WTC11 (cell line): Measurements from ENCODE around the gene PANX2. TPM values are rescaled to one million over a fixed set of nuclear protein-coding genes. Genes with fewer than 3 reads are reported as not detected.

Experiments used
- ATAC-seq: fragments of 200-7000 bp; cut with Tn5 transposase; 2 replicates; pipeline ENCODE4 v1.10.0; 2021; ENCODE audit warnings: mild to moderate bottlenecking, moderate library complexity
- CTCF ChIA-PET: fragments of 300-600 bp; sonication (Branson Sonifier 250); formaldehyde crosslinking; loops from one replicate; lab custom pipeline; 2021; ENCODE audit warnings: antibody characterized with exemption; lab: Charles Lee
- POLR2A ChIA-PET: fragments of 350-600 bp; sonication (Branson Sonifier 250); formaldehyde crosslinking; loops from one replicate; lab custom pipeline; 2021; ENCODE audit warnings: antibody characterized with exemption; lab: Charles Lee
- DNase-seq: peaks from one replicate; pipeline ENCODE4 v3.0.0; 2021; ENCODE audit warnings: low spot score
- H3K27ac Mint-ChIP-seq: 2 replicates; pipeline ENCODE4 v1.8.0; 2021; ENCODE audit warnings: mixed read lengths
- H3K27me3 Mint-ChIP-seq: 2 replicates; pipeline ENCODE4 v1.8.0; 2021; ENCODE audit warnings: low read depth, mild to moderate bottlenecking, moderate library complexity, mixed read lengths
- H3K36me3 Mint-ChIP-seq: 2 replicates; pipeline ENCODE4 v1.8.0; 2021; ENCODE audit warnings: mixed read lengths
- H3K4me1 Mint-ChIP-seq: 2 replicates; pipeline ENCODE4 v1.8.0; 2022; ENCODE audit warnings: mixed read lengths
- H3K4me3 Mint-ChIP-seq: 2 replicates; pipeline ENCODE4 v1.8.0; 2021; ENCODE audit warnings: mild to moderate bottlenecking, moderate library complexity, mixed read lengths
- H3K9me3 Mint-ChIP-seq: 2 replicates; pipeline ENCODE4 v1.8.0; 2021; ENCODE audit warnings: mixed read lengths
- ATF2 ChIP-seq: sonication (generic); formaldehyde crosslinking; IDR thresholded peaks from 2 replicates; pipeline ENCODE4 v1.8.1; 2022; ENCODE audit warnings: low read depth, missing genetic modification reagents, borderline replicate concordance
- CDX4 ChIP-seq: fragments of 250-450 bp; sonication (Bioruptor Pico); IDR thresholded peaks from 2 replicates; pipeline ENCODE4 v1.9.0; 2021; ENCODE audit warnings: moderate library complexity, mild to moderate bottlenecking, inconsistent platforms, borderline replicate concordance
- CREB1 ChIP-seq: sonication (generic); formaldehyde crosslinking; IDR thresholded peaks from 2 replicates; pipeline ENCODE4 v1.8.0; 2023; ENCODE audit warnings: mild to moderate bottlenecking, missing genetic modification reagents
- EMX1 ChIP-seq: fragments of 250-450 bp; sonication (Bioruptor Pico); IDR thresholded peaks from 2 replicates; pipeline ENCODE4 v1.8.0; 2021; ENCODE audit warnings: mild to moderate bottlenecking
- FOXJ3 ChIP-seq: sonication (generic); formaldehyde crosslinking; IDR thresholded peaks from 2 replicates; pipeline ENCODE4 v1.9.0; 2021; ENCODE audit warnings: missing genetic modification reagents, mild to moderate bottlenecking, borderline replicate concordance
- FOXK1 ChIP-seq: sonication (generic); formaldehyde crosslinking; IDR thresholded peaks from 2 replicates; pipeline ENCODE4 v1.8.0; 2022; ENCODE audit warnings: mild to moderate bottlenecking, moderate library complexity, missing genetic modification reagents
- FOXP4 ChIP-seq: sonication (generic); formaldehyde crosslinking; IDR thresholded peaks from 2 replicates; pipeline ENCODE4 v1.8.0; 2022; ENCODE audit warnings: mild to moderate bottlenecking, missing genetic modification reagents
- GTF2I ChIP-seq: fragments of 250-450 bp; sonication (Bioruptor Pico); conservative IDR thresholded peaks from 2 replicates; pipeline ENCODE4 v1.4.0; 2021; ENCODE audit warnings: mild to moderate bottlenecking
- HMGA2 ChIP-seq: fragments of 250-450 bp; sonication (Bioruptor Pico); IDR thresholded peaks from 2 replicates; pipeline ENCODE4 v1.4.0; 2021; ENCODE audit warnings: mild to moderate bottlenecking, moderate library complexity
- JUN ChIP-seq: sonication (generic); formaldehyde crosslinking; IDR thresholded peaks from 2 replicates; pipeline ENCODE4 v1.8.0; 2023; ENCODE audit warnings: mild to moderate bottlenecking, missing genetic modification reagents
- NFATC4 ChIP-seq: fragments of 250-450 bp; sonication (Bioruptor Pico); IDR thresholded peaks from 2 replicates; pipeline ENCODE4 v1.9.0; 2021; ENCODE audit warnings: mild to moderate bottlenecking
- NR2C2 ChIP-seq: sonication (generic); formaldehyde crosslinking; IDR thresholded peaks from 2 replicates; pipeline ENCODE4 v1.8.0; 2022; ENCODE audit warnings: mild to moderate bottlenecking, missing genetic modification reagents
- SOX15 ChIP-seq: fragments of 250-450 bp; sonication (Bioruptor Pico); IDR thresholded peaks from 2 replicates; pipeline ENCODE4 v1.9.0; 2021; ENCODE audit warnings: mild to moderate bottlenecking
- SP1 ChIP-seq: sonication (generic); formaldehyde crosslinking; conservative IDR thresholded peaks from 2 replicates; pipeline ENCODE4 v1.8.1; 2022; ENCODE audit warnings: missing genetic modification reagents
- TEAD4 ChIP-seq: sonication (generic); formaldehyde crosslinking; IDR thresholded peaks from 2 replicates; pipeline ENCODE4 v1.8.0; 2022; ENCODE audit warnings: mild to moderate bottlenecking, missing genetic modification reagents
- ZBTB21 ChIP-seq: sonication (generic); formaldehyde crosslinking; IDR thresholded peaks from 2 replicates; pipeline ENCODE4 v1.8.1; 2023; ENCODE audit warnings: mild to moderate bottlenecking, missing genetic modification reagents, borderline replicate concordance
- ZNF121 ChIP-seq: sonication (generic); formaldehyde crosslinking; IDR thresholded peaks from 2 replicates; pipeline ENCODE4 v1.8.0; 2023; ENCODE audit warnings: missing genetic modification reagents
- ZNF232 ChIP-seq: sonication (generic); formaldehyde crosslinking; IDR thresholded peaks from 2 replicates; pipeline ENCODE4 v1.8.0; 2022; ENCODE audit warnings: mild to moderate bottlenecking, missing genetic modification reagents
- ZNF281 ChIP-seq: sonication (generic); formaldehyde crosslinking; IDR thresholded peaks from 2 replicates; pipeline ENCODE4 v1.8.0; 2023; ENCODE audit warnings: mild to moderate bottlenecking, missing genetic modification reagents
- total RNA-seq: library from RNA; stranded (reverse); gene quantifications from 3 replicates; pipeline ENCODE4 v1.2.3, GENCODE V29; 2021

PANX2 gene
- total RNA-seq, 1 experiment from 2014 or later, result 10.2 TPM

- POLR2A ChIA-PET, result no interaction called here
- no peaks in the 10 kb centered on the region for H3K27me3 Mint-ChIP-seq
- no peak overlapping the region for H3K4me3 Mint-ChIP-seq
- DNase-seq, result no peak
- peaks cover 5% of the 10 kb centered on the region; the same call in 1 of the 2 replicates for H3K4me1 Mint-ChIP-seq
- no peak overlapping the region for H3K27ac Mint-ChIP-seq
- peaks cover 36% of the 10 kb centered on the region for H3K36me3 Mint-ChIP-seq
- ATAC-seq, result no peak
- H3K9me3 Mint-ChIP-seq, result no peaks in the 10 kb centered on the region
- CTCF ChIA-PET, result no interaction called here
- no peak for TF ChIP-seq EMX1
- no peak for TF ChIP-seq TEAD4
- TF ChIP-seq FOXK1, result no peak
Observed at GRCh38 chr22:50219800-50220602, 49.5 kb downstream of the PANX2 start.

- Mint-ChIP-seq H3K36me3 (peaks cover 35% of the 10 kb centered on the region), H3K27ac (no peak overlapping the region), H3K9me3 (no peaks in the 10 kb centered on the region), H3K4me3 (no peak overlapping the region), H3K4me1 (peaks cover 5% of the 10 kb centered on the region; the same call in 1 of the 2 replicates), H3K27me3 (no peaks in the 10 kb centered on the region)
- no peak for TF ChIP-seq JUN (CRISPR knock-in tag)
- TF ChIP-seq GTF2I (CRISPR knock-in tag), result no peak
- TF ChIP-seq SP1 (CRISPR knock-in tag), result no peak
- TF ChIP-seq FOXP4 (CRISPR knock-in tag), result no peak
- no peak for TF ChIP-seq ZNF121
- TF ChIP-seq CREB1, result no peak
- no peak for TF ChIP-seq NR2C2
- TF ChIP-seq NFATC4 (CRISPR knock-in tag), result no peak
- TF ChIP-seq ZBTB21, result no peak
- no peak for TF ChIP-seq SOX15 (CRISPR knock-in tag)
- no peak for TF ChIP-seq FOXJ3
- DNase-seq, result no peak
- POLR2A ChIA-PET, result no interaction called here
- no peak for ATAC-seq
- CTCF ChIA-PET, result interaction anchor here (0.7 to 1.0 kb wide), 3 partner anchors 20 to 79 kb away, joined by 3 to 5 read pairs (median 3); no protein-coding TSS in a partner anchor
Observed at GRCh38 chr22:50220603-50221409, 50.3 kb downstream of the PANX2 start.

GRCh38 chr22:50221410-50222300 lies 51.1 kb downstream of the PANX2 start:
- ATAC-seq (no peak), DNase-seq (no peak)
- Mint-ChIP-seq H3K27me3 (no peaks in the 10 kb centered on the region), H3K4me3 (no peak overlapping the region), H3K27ac (no peak overlapping the region), H3K9me3 (no peaks in the 10 kb centered on the region), H3K4me1 (peaks cover 5% of the 10 kb centered on the region; the same call in 1 of the 2 replicates), H3K36me3 (peaks cover 33% of the 10 kb centered on the region)
- ChIA-PET POLR2A (no interaction called here), CTCF (interaction anchor here (0.7 to 1.0 kb wide), 3 partner anchors 19 to 80 kb away, joined by 3 to 5 read pairs (median 3); no protein-coding TSS in a partner anchor)
- no peak for TF ChIP-seq CDX4 (CRISPR knock-in tag)
- TF ChIP-seq ZNF281 (CRISPR knock-in tag), result no peak
- no peak for TF ChIP-seq ATF2
- no peak for TF ChIP-seq ZNF232 (CRISPR knock-in tag)
- no peak for TF ChIP-seq HMGA2 (CRISPR knock-in tag)
